HK-2 (cell line): ENCODE results near the gene REST.

Experiments used
- DNase-seq: peaks from one replicate; pipeline ENCODE4 v3.0.0-alpha.2; 2018; ENCODE audit not compliant: unreplicated experiment

Gene REST

GRCh38 chr4:56977321-56978012, 69.8 kb downstream of the REST start, which contains the start of gene NOA1:
Gene NOA1 (minus strand): TSS chr4:56977606. CDS start chr4:56977585, 21 bp downstream.
- peak; percentile 99 for DNase-seq

GRCh38 chr4:56978750-56979303, 71.1 kb downstream of the REST start, which contains the start of gene POLR2B:
Gene POLR2B (plus strand): TSS chr4:56978896. CDS start chr4:56978986, 90 bp downstream.
- peak; percentile 94 for DNase-seq

- DNase-seq: no peak
Measured at GRCh38 chr4:56979421-56980072, 71.8 kb downstream of the REST start.

- no peak for DNase-seq
Measured at GRCh38 chr4:56981795-56982201, 74.1 kb downstream of the REST start.

- DNase-seq: no peak
Measured at GRCh38 chr4:56986192-56986591, 78.5 kb downstream of the REST start.

GRCh38 chr4:56986952-56987351, 79.3 kb downstream of the REST start:
- no peak for DNase-seq

GRCh38 chr4:56990109-56990905, 82.6 kb downstream of the REST start:
- no peak for DNase-seq

GRCh38 chr4:56995525-56995924, 87.8 kb downstream of the REST start:
- DNase-seq: no peak

- DNase-seq: no peak
Measured at GRCh38 chr4:56999751-57000150, 92.1 kb downstream of the REST start.

GRCh38 chr4:57013543-57014120, 105.9 kb downstream of the REST start:
- DNase-seq: no peak
